Body of pancreas (tissue), 4 donors: ENCODE results near the gene LRRFIP1. TPM values are rescaled to one million over a fixed set of nuclear protein-coding genes. Genes with fewer than 3 reads are reported as not detected.

ENCODE experiments used
- ATAC-seq: fragments of 150-250 bp; one replicate; pipeline ENCODE4 v1.9.1; 2016
- DNase-seq, 4 donors: peaks; one replicate each; pipeline ENCODE4 v3.0.0-alpha.2; 2019
- H3K27ac ChIP-seq, 4 donors: fragments of 200-600 bp; sonication (generic); 1 replicate in 3 of 4; 2 replicates in 1 of 4; pipeline versions ENCODE4 v1.5.1 to v1.6.1; 2016 to 2019; ENCODE audit warnings: mild to moderate bottlenecking in 1 of 4, mixed read lengths in 1 of 4, moderate library complexity in 1 of 4
- H3K27me3 ChIP-seq, 2 donors: fragments of 200-600 bp; sonication (generic); one replicate each; pipeline ENCODE4 v1.6.0; 2016; ENCODE audit warnings: mild to moderate bottlenecking in 1 of 2
- H3K36me3 ChIP-seq, 2 donors: fragments of 200-600 bp; sonication (generic); replicated peaks in 1 of 2; 2 replicates each; pipeline ENCODE4 v1.5.1; 2016; ENCODE audit warnings: low read depth in 2 of 2; ENCODE audit not compliant: insufficient read depth in 1 of 2
- H3K4me1 ChIP-seq: fragments of 200-600 bp; sonication (generic); one replicate; pipeline ENCODE4 v1.6.0; 2016
- H3K4me3 ChIP-seq, 2 donors: fragments of 200-600 bp; sonication (generic); 1 replicate in 1 of 2; 2 replicates in 1 of 2; pipeline ENCODE4 v1.5.1; 2016 to 2019
- H3K9me3 ChIP-seq, 3 donors: fragments of 200-600 bp; sonication (generic); 1 replicate in 2 of 3; 2 replicates in 1 of 3; pipeline ENCODE4 v1.5.1; 2016
- CTCF ChIP-seq, 7 experiments: fragments of 450-650 bp in 4 of 7; fragments of 200-600 bp in 3 of 7; sonication (generic) in 3 of 7; IDR thresholded peaks; one replicate each; pipeline ENCODE4 v1.5.1; 2016 to 2019; ENCODE audit warnings: antibody characterized with exemption in 7 of 7
- POLR2A ChIP-seq, 3 donors: fragments of 450-650 bp; IDR thresholded peaks; one replicate each; pipeline ENCODE4 v1.6.1; 2016; ENCODE audit warnings: antibody characterized with exemption in 3 of 3, mild to moderate bottlenecking in 2 of 3
- WGBS, 2 donors: methylation state at CpG; one replicate each; pipeline ENCODE4 v1.1.5; 2017; 5-methylcytosine and 5-hydroxymethylcytosine counted together
- intact Hi-C: fragments of 100-400 bp; cut with DNase I; formaldehyde crosslinking; loops from one replicate; pipeline ENCODE4 v1.15.1; 2023
- total RNA-seq, 2 donors: library from RNA; depleted of rRNA; stranded (reverse); fragments of >200 nt; gene quantifications; one replicate each; pipeline ENCODE4 v1.1.0, GENCODE V29; 2016

The LRRFIP1 gene
- total RNA-seq, 2 donors from 2014 or later: 49.8 to 57.1 TPM

DNA sequence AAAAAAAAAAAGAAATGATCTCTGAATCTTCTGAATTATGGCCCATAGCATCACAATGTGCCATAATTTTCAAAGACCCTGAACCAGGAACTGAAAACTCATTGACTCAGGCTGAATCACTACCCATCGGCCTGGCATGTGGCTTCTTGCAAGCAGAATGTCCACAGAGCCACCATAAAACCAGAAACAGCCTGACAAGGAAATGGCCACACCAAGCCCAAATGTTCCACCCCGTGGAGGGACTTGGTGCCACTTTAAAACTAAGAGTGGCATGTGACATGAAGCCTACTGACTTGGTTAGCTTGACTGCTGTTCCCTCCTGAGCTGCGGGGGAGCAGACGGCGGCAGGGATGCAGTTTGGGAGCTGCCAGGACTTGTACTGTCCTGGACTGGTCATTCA, 100.0 kb downstream of the LRRFIP1 start:
- no peaks in the 10 kb centered on the region for H3K36me3 ChIP-seq

GRCh38 chr2:237729681-237730475, 102.5 kb downstream of the LRRFIP1 start:
- TF ChIP-seq POLR2A (IDR thresholded peaks at IDR 0.05) (no peak), CTCF (IDR thresholded peaks at IDR 0.05) (no peak)
- peaks cover 48% of the 10 kb centered on the region for H3K4me1 ChIP-seq
- H3K27me3 ChIP-seq: no peaks in the 10 kb centered on the region
- no peaks in the 10 kb centered on the region for H3K36me3 ChIP-seq
- DNase-seq (no peak), ATAC-seq (no peak)
- WGBS, 2 donors: 89% methylated on average over 12 of the region's 12 CpGs
- H3K27ac ChIP-seq: no peak overlapping the region
- no peak overlapping the region for H3K4me3 ChIP-seq
- H3K9me3 ChIP-seq: no peaks in the 10 kb centered on the region
- intact Hi-C loops: no loop called here

More for the DNA sequence above, 100.0 kb downstream of the LRRFIP1 start:
- Histone ChIP-seq H3K4me1 (peaks cover 38% of the 10 kb centered on the region), H3K27ac (no peak overlapping the region), H3K4me3 (no peak overlapping the region), H3K9me3 (no peaks in the 10 kb centered on the region), H3K27me3 (no peaks in the 10 kb centered on the region)
- intact Hi-C loops: no loop called here
- TF ChIP-seq CTCF (IDR thresholded peaks at IDR 0.05): no peak
- TF ChIP-seq POLR2A (IDR thresholded peaks at IDR 0.05): no peak
- ATAC-seq (no peak), DNase-seq (no peak)
- WGBS, 2 donors: 87 to 88% methylated on average over 3 to 5 of the region's 5 CpGs

DNA sequence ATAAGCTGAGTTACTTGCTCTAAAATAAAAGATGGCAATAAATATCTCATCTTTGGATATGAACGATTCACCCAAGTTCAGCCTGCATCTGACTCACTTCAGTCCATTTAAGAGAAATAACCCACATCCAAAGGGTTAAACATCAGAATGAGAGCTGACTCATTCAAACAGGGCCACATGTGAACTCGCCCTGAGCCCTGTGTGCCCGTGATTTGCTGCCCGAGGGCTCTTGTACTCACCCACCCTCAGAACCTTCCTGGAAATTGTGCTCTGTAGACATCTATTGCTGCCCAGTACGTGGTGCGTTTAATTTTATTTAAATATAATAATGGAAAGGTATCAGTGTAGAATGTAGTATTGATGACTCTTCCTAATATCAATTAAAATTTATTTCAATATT, 104.3 kb downstream of the LRRFIP1 start:
- intact Hi-C loops: no loop called here
- Histone ChIP-seq H3K4me1 (peaks cover 36% of the 10 kb centered on the region), H3K27me3 (no peaks in the 10 kb centered on the region), H3K4me3 (no peak overlapping the region), H3K9me3 (no peaks in the 10 kb centered on the region), H3K36me3 (no peaks in the 10 kb centered on the region), H3K27ac (peak overlapping the region in 1 of 4 donors; percentile 7)
- ATAC-seq (no peak), DNase-seq (no peak)
- WGBS, 2 donors: 45 to 49% methylated on average over 6 of the region's 6 CpGs
- TF ChIP-seq CTCF (IDR thresholded peaks at IDR 0.05) (no peak), POLR2A (IDR thresholded peaks at IDR 0.05) (no peak)

DNA sequence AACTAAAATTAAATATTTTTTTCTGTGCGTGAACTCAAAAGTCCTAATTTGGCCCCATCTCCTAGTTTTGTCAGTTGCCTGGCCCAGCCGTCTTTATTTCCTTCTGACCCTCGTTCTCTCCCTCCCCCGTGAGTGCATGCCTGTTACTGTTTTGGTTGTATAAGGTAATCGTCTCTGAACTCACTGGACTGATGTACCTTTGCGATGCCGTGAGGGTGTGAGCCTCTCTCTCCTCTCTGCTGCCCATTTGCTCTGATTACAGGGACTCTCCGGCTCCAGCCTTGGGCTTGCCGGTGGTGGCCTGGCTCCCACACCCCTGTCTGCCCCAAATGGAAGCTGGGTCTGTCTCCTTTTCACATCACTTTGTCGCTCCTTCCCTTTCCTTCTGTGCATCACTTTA, 104.7 kb downstream of the LRRFIP1 start:
- H3K4me1 ChIP-seq: peaks cover 32% of the 10 kb centered on the region
- no peak overlapping the region for H3K4me3 ChIP-seq
- intact Hi-C loops: no loop called here
- 72 to 86% methylated on average over 10 of the region's 10 CpGs for WGBS, 2 donors
- H3K36me3 ChIP-seq: no peaks in the 10 kb centered on the region
- no peak for TF ChIP-seq POLR2A (IDR thresholded peaks at IDR 0.05)
- no peak for TF ChIP-seq CTCF (IDR thresholded peaks at IDR 0.05)
- H3K27ac ChIP-seq: peak overlapping the region in 3 of 4 donors; percentile 26 to 78 (median 72)
- H3K9me3 ChIP-seq: no peaks in the 10 kb centered on the region
- DNase-seq (no peak), ATAC-seq (no peak)
- H3K27me3 ChIP-seq: no peaks in the 10 kb centered on the region
